ENCODE results near the gene KRT76.

The KRT76 gene

GRCh38 chr12:52784909-52785308 is 7.8 kb upstream of the KRT76 start:
- TF ChIP-seq POLR2AphosphoS5 (IDR thresholded peaks at IDR 0.05; ENCODE audit: low read depth, low read length): no peak
- no peak for TF ChIP-seq REST (IDR thresholded peaks at IDR 0.05; ENCODE audit: insufficient read depth in 1 of 2, low read depth in 2 of 2, low read length in 2 of 2)
- no peak for TF ChIP-seq SIN3A (IDR thresholded peaks at IDR 0.05; ENCODE audit: borderline replicate concordance, insufficient read depth, low read length)
- TF ChIP-seq FOXP2 (optimal IDR thresholded peaks at IDR 0.05; ENCODE audit: borderline replicate concordance, extremely low read depth, extremely low read length, insufficient read depth): no peak
- no peak for TF ChIP-seq TAF1 (IDR thresholded peaks at IDR 0.05; ENCODE audit: borderline replicate concordance, insufficient read depth, low read length)

- TF ChIP-seq FOXP2 (optimal IDR thresholded peaks at IDR 0.05; ENCODE audit: borderline replicate concordance, extremely low read depth, extremely low read length, insufficient read depth) (no peak), POLR2AphosphoS5 (IDR thresholded peaks at IDR 0.05; ENCODE audit: low read depth, low read length) (no peak), REST (IDR thresholded peaks at IDR 0.05; ENCODE audit: insufficient read depth in 1 of 2, low read depth in 2 of 2, low read length in 2 of 2) (no peak), TAF1 (IDR thresholded peaks at IDR 0.05; ENCODE audit: borderline replicate concordance, insufficient read depth, low read length) (no peak), SIN3A (IDR thresholded peaks at IDR 0.05; ENCODE audit: borderline replicate concordance, insufficient read depth, low read length) (no peak)
Observed at GRCh38 chr12:52783563-52784316, 6.6 kb upstream of the KRT76 start.

- no peak for TF ChIP-seq REST (IDR thresholded peaks at IDR 0.05; ENCODE audit: insufficient read depth in 1 of 2, low read depth in 2 of 2, low read length in 2 of 2)
- TF ChIP-seq POLR2AphosphoS5 (IDR thresholded peaks at IDR 0.05; ENCODE audit: low read depth, low read length): no peak
- TF ChIP-seq SIN3A (IDR thresholded peaks at IDR 0.05; ENCODE audit: borderline replicate concordance, insufficient read depth, low read length): no peak
- TF ChIP-seq TAF1 (IDR thresholded peaks at IDR 0.05; ENCODE audit: borderline replicate concordance, insufficient read depth, low read length): no peak
- no peak for TF ChIP-seq FOXP2 (optimal IDR thresholded peaks at IDR 0.05; ENCODE audit: borderline replicate concordance, extremely low read depth, extremely low read length, insufficient read depth)
Observed at GRCh38 chr12:52782502-52782901, 5.4 kb upstream of the KRT76 start.

- no peak for TF ChIP-seq REST (IDR thresholded peaks at IDR 0.05; ENCODE audit: insufficient read depth in 1 of 2, low read depth in 2 of 2, low read length in 2 of 2)
- no peak for TF ChIP-seq POLR2AphosphoS5 (IDR thresholded peaks at IDR 0.05; ENCODE audit: low read depth, low read length)
- no peak for TF ChIP-seq FOXP2 (optimal IDR thresholded peaks at IDR 0.05; ENCODE audit: borderline replicate concordance, extremely low read depth, extremely low read length, insufficient read depth)
Observed at GRCh38 chr12:52781399-52782082, 4.4 kb upstream of the KRT76 start.
